MM.1S (cell line): Measurements from ENCODE around the gene FUOM.
A peak's percentile ranks its signal among the peaks of the same experiment; 100 is the strongest.

ENCODE experiments used
- DNase-seq: peaks from one replicate; pipeline ENCODE4 v3.0.0-alpha.2; 2015
- H2AFZ ChIP-seq: fragments of 300-600 bp; sonication (generic); 2 replicates; pipeline ENCODE4 v1.6.0; 2016; ENCODE audit warnings: antibody characterized with exemption, low read length
- H3F3A ChIP-seq: fragments of 300-600 bp; sonication (generic); 2 replicates; pipeline ENCODE4 v1.6.1; 2016; ENCODE audit warnings: mild to moderate bottlenecking, antibody characterized with exemption, low read length, moderate library complexity, mixed read lengths; ENCODE audit not compliant: insufficient read depth
- H3K27ac ChIP-seq: fragments of 300-600 bp; sonication (generic); 2 replicates; pipeline ENCODE4 v1.5.1; 2016; ENCODE audit warnings: mild to moderate bottlenecking, low read length
- H3K27me3 ChIP-seq: fragments of 300-600 bp; sonication (generic); replicated peaks from 2 replicates; pipeline ENCODE4 v1.6.0; 2016; ENCODE audit warnings: low read length; ENCODE audit not compliant: insufficient read depth
- H3K36me3 ChIP-seq: fragments of 300-600 bp; sonication (generic); replicated peaks from 2 replicates; pipeline ENCODE4 v1.6.1; 2016; ENCODE audit warnings: mild to moderate bottlenecking, low read length, mixed read lengths; ENCODE audit not compliant: insufficient read depth
- H3K4me1 ChIP-seq: fragments of 300-600 bp; sonication (generic); 2 replicates; pipeline ENCODE4 v1.6.1; 2016; ENCODE audit warnings: low read length, mixed read lengths
- H3K4me2 ChIP-seq: fragments of 300-600 bp; sonication (generic); 2 replicates; pipeline ENCODE4 v1.6.0; 2016; ENCODE audit warnings: low read depth, low read length
- H3K4me3 ChIP-seq: fragments of 300-600 bp; sonication (generic); 2 replicates; pipeline ENCODE4 v1.5.1; 2016; ENCODE audit warnings: low read length, mixed read lengths
- H3K79me2 ChIP-seq: fragments of 300-600 bp; sonication (generic); 2 replicates; pipeline ENCODE4 v1.6.1; 2016; ENCODE audit warnings: mixed run types, low read length, mixed read lengths
- H3K9ac ChIP-seq: fragments of 300-600 bp; sonication (generic); 2 replicates; pipeline ENCODE4 v1.6.1; 2016; ENCODE audit warnings: low read length, mixed read lengths
- H3K9me2 ChIP-seq: fragments of 300-600 bp; sonication (generic); replicated peaks from 2 replicates; pipeline ENCODE4 v1.6.1; 2016; ENCODE audit warnings: mild to moderate bottlenecking, low read length, mixed read lengths; ENCODE audit not compliant: insufficient read depth
- H3K9me3 ChIP-seq: fragments of 300-600 bp; sonication (generic); replicated peaks from 2 replicates; pipeline ENCODE4 v1.6.1; 2016; ENCODE audit warnings: mild to moderate bottlenecking, low read length, mixed read lengths; ENCODE audit not compliant: insufficient read depth
- H4K20me1 ChIP-seq: fragments of 300-600 bp; sonication (generic); 2 replicates; pipeline ENCODE4 v1.6.1; 2016; ENCODE audit warnings: mild to moderate bottlenecking, low read length, moderate library complexity, mixed read lengths; ENCODE audit not compliant: insufficient read depth
- CTCF ChIP-seq: fragments of 300-600 bp; sonication (generic); IDR thresholded peaks from 2 replicates; pipeline ENCODE4 v1.5.1; 2016; ENCODE audit warnings: antibody characterized with exemption, low read length, mixed read lengths
- EZH2 ChIP-seq: fragments of 300-600 bp; sonication (generic); optimal IDR thresholded peaks from 2 replicates; pipeline ENCODE3; 2017; ENCODE audit warnings: low read depth, mild to moderate bottlenecking, antibody characterized with exemption, low read length, mixed read lengths
- EZH2phosphoT487 ChIP-seq: fragments of 300-600 bp; sonication (generic); IDR thresholded peaks from 2 replicates; pipeline ENCODE4 v1.6.1; 2018; ENCODE audit warnings: antibody characterized with exemption, low read length

Gene FUOM

DNA sequence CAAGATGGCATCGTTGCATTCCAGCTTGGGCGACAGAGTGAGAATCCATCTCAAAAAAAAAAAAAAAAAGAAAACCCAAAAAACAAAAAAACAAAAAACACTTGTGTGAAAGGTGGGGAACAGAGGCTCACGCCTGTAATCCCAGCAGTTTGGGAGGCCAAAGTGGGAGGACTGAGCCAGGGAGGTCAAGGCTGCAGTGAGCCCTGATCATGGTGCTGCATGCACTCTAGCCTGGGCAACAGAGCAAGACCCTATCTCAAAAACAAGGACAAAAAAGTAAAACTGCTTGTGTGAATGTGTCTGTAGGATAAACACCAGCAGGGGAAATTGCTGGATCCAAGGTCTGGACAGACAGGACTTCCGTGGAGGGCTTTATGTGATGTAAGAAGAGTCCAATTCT is 25.7 kb upstream of the FUOM start:
- 0 out of 2 replicates have a peak, but pooled peaks cover 11% of the 10 kb centered on the region for H3K79me2 ChIP-seq
- no peak overlapping the region for H3K27ac ChIP-seq
- H3K27me3 ChIP-seq: no peaks in the 10 kb centered on the region
- H3F3A ChIP-seq: peaks cover 5% of the 10 kb centered on the region
- H3K9me3 ChIP-seq: no peaks in the 10 kb centered on the region
- no peak for DNase-seq
- peaks cover 6% of the 10 kb centered on the region; the same call in 1 of the 2 replicates for H3K4me1 ChIP-seq
- no peak overlapping the region for H2AFZ ChIP-seq
- H3K4me2 ChIP-seq: no peak overlapping the region
- TF ChIP-seq CTCF: no peak
- TF ChIP-seq EZH2: no peak
- no peak for TF ChIP-seq EZH2phosphoT487
- no peak overlapping the region for H3K4me3 ChIP-seq
- no peaks in the 10 kb centered on the region for H4K20me1 ChIP-seq
- no peak overlapping the region for H3K9ac ChIP-seq
- H3K9me2 ChIP-seq: no peaks in the 10 kb centered on the region
- no peaks in the 10 kb centered on the region for H3K36me3 ChIP-seq

- Histone ChIP-seq H2AFZ (no peak overlapping the region), H3K36me3 (no peaks in the 10 kb centered on the region), H3K9ac (no peak overlapping the region), H3K4me3 (no peak overlapping the region), H3K27ac (no peak overlapping the region), H3K4me1 (no peaks in the 10 kb centered on the region), H3K27me3 (peaks cover 2% of the 10 kb centered on the region; the same call in 1 of the 2 replicates), H3K4me2 (no peak overlapping the region), H4K20me1 (no peaks in the 10 kb centered on the region), H3F3A (no peaks in the 10 kb centered on the region), H3K9me2 (no peaks in the 10 kb centered on the region), H3K79me2 (0 out of 2 replicates have a peak, but pooled peaks cover 3% of the 10 kb centered on the region), H3K9me3 (no peaks in the 10 kb centered on the region)
- TF ChIP-seq EZH2: no peak
- TF ChIP-seq CTCF: no peak
- no peak for TF ChIP-seq EZH2phosphoT487
- no peak for DNase-seq
Observed at GRCh38 chr10:133381036-133381435, 23.2 kb upstream of the FUOM start.

DNA sequence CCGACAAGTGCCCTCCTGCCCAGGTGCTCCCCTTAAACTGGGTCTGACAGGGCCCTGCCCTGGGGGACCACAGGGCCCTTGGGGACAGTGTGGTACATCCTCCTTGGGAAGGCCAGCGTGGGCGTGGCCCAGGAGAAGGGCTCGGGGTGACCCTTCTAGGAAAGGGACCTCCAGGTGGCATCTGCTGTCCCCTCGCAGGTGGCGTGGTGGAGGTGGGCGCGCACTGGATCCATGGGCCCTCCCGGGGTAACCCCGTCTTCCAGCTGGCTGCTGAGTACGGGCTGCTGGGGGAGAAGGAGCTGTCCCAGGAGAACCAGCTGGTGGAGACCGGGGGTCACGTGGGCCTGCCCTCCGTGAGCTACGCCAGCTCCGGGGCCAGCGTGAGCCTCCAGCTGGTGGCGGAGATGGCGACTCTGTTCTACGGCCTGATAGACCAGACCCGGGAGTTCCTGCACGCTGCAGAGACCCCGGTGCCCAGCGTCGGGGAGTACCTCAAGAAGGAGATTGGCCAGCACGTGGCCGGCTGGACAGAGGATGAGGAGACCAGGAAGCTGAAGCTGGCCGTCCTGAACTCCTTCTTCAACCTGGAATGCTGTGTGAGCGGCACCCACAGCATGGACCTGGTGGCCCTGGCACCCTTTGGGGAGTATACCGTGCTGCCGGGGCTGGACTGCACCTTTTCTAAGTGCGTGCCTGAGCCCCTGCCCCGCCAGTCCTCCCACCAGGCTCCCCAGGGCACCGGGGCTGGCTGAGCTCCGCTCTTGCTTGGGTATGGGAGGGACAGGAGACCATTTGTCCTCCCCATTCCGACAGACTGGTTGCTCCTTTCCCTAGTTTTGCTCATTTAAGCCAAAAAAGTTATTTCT is 22.2 kb upstream of the FUOM start:
- Histone ChIP-seq H3K9ac (peak overlapping the region; percentile 66; the same call in 1 of the 2 replicates), H3K9me3 (no peaks in the 10 kb centered on the region), H3K36me3 (no peaks in the 10 kb centered on the region), H3K79me2 (0 out of 2 replicates have a peak, but pooled peaks cover 3% of the 10 kb centered on the region), H3K27ac (peak overlapping the region; percentile 16; the same call in 1 of the 2 replicates), H3K4me1 (no peaks in the 10 kb centered on the region), H4K20me1 (no peaks in the 10 kb centered on the region), H3K4me3 (peak overlapping the region; percentile 67), H2AFZ (peak overlapping the region; percentile 69), H3F3A (no peaks in the 10 kb centered on the region), H3K4me2 (peak overlapping the region; percentile 82), H3K9me2 (no peaks in the 10 kb centered on the region), H3K27me3 (peaks cover 10% of the 10 kb centered on the region; the same call in 1 of the 2 replicates)
- TF ChIP-seq EZH2: no peak
- TF ChIP-seq EZH2phosphoT487: no peak
- no peak for DNase-seq
